Measurements from ENCODE around the gene CXCR4.
"Not testable (repeated sequence)": the region's sequence is repeated elsewhere in the genome, so short reads cannot be mapped to it uniquely, and the experiment has no call there.

The CXCR4 gene

DNA sequence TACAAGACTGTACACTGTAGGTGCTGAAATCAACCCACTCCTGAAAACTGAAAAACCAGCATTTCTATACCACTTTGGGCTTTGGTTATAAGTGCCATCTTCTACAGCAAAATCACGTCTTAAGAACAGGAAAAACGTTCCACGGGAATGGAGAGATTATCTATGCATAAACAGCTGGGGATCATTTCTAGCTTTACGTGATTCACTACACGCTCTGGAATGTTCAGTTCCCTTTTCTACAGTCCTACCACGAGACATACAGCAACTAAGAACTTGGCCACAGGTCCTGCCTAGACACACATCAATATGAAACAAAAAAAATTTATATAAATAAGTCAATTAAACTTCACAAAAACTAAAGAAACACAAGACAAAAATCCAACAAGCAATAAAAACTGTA lies 3.6 kb downstream of the CXCR4 start:
- peak; percentile 62 to 74 for DNase-seq

DNA sequence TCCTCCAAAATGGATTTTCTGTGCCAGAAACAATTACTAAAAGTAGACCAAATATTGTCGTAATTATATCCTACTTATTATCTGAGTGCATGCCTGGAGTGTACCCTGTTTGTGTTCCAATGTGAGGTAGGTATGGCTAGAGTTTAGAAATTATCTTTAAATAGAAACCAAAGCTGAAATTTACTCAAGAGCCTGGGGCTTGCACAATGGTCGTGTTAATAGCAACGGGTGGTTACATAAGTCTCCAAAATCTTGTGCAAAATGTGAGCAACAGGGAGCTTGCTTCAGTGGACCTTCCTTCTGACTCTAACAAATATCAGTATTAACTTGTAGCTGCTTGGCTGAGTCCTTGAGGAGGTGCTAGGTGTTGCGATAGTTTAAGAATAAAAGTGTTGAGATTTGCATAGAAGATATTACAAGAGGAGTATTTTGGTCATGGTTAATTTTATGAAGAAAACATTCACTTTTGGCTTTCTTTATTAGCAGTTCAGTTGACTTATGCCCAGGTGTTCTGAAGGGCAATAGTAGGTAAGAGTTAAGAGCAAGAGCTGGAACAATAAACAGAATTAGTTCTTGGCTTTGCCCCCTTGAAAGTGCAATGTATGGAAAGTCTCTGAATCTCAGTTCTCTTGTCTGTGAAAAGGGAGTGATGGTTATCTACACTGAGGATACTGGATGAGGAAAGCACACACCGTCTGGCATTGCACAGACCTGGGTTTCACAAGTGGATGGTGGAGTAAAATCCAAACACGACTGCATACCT lies 4.6 kb downstream of the CXCR4 start:
- peak; percentile 93 to 97 for DNase-seq

DNA sequence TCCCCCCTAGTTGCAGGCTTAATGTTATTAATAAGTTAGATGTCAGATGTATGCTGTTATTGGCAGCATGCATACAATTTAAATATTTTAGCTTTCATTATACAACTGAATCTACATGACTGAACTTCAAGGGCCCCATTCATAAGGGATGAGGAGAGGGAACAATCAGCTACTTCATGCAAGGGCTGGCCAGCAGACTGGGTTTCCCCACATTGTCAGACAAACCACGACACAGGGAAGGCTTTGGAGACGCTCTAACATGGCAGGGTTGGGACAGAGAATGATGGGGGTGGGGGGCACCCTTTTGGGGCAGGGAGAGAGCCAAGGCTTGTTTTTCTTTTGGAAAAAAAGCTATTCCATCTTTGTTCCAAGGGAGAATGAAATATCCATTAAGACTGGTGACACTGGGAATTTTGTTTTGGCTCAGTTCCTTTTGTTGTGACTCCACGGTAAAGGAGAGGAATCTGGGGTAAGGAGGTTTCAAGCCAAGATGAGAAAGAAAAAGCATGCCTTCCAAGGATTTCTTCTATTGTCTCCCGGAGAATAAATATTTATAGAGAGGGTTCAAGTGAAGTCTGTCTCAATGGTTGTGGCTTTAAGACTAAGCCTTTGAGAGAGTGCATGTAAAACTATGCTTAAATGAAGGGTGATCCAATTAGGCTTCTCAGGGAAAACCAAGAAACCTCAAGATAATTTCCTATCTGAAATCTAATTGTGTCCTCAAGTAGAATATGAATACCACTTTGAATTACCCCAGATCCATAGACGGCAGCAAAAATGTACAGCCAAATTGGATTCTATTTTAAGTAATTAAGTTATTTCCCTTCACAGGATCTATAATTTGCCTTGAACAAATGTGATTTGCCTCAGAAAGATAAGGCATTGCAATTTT lies 5.4 kb downstream of the CXCR4 start:
- DNase-seq = peak in 1 of 2 donors; percentile 45

DNA sequence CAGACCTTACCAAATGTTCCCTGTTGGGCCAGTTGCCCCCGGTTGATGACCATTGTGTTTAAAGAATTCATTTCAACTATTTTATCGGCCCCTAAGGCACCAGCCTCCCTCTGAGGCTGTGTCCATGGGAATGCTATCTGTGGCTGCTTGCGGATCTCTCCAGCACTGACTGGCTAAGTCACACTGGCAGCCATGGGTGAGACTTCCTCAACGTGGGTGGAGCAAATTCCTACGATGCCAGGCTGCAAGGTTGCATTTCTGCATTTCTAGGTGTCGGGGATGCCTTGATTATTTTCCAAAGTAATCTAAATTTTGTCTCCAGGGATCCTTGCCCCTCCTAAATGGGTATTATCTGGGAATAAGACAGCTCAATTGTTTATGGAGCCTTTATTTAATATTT lies 6.2 kb downstream of the CXCR4 start:
- peak; percentile 43 to 62 for DNase-seq

DNA sequence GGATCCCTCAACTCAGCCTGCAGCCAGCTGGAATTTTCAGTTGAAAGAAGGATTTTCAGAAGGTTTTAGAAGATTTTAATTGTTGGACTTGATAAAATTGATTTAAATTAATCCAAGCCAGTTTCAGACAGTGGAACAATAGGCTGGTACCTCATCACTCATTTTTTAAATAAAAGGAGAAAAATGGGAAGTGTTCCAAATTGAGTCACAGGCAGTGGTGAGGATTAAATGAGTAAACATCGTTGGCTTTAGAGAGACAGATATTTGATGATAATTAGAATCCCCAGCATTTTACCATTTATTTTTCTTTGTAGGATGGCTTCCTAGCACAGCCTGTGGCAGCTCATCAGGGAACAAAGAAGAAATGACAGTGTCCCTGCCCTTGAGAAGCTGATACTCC lies 7.4 kb downstream of the CXCR4 start:
- peak in 1 of 2 donors; percentile 48 for DNase-seq

DNA sequence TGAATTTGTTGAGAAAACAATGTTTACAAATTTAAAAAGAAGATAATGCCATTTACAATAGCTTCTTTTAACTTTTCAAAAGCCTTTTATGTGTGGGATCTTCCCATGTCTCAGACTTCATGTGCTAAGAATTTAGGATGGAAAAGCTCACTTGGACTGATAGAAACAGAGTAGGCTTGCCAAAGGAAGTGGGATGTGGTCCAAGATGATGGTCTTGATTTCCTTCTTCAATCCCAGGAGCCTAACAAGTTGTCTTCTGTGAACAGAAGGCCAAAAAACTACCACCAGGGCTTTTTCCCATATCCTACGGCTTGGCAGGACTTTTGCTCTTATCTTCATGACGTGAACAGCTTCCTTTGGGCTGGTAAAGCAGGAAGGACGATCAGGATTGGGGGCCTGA lies 9.5 kb downstream of the CXCR4 start:
- no peak for DNase-seq

DNA sequence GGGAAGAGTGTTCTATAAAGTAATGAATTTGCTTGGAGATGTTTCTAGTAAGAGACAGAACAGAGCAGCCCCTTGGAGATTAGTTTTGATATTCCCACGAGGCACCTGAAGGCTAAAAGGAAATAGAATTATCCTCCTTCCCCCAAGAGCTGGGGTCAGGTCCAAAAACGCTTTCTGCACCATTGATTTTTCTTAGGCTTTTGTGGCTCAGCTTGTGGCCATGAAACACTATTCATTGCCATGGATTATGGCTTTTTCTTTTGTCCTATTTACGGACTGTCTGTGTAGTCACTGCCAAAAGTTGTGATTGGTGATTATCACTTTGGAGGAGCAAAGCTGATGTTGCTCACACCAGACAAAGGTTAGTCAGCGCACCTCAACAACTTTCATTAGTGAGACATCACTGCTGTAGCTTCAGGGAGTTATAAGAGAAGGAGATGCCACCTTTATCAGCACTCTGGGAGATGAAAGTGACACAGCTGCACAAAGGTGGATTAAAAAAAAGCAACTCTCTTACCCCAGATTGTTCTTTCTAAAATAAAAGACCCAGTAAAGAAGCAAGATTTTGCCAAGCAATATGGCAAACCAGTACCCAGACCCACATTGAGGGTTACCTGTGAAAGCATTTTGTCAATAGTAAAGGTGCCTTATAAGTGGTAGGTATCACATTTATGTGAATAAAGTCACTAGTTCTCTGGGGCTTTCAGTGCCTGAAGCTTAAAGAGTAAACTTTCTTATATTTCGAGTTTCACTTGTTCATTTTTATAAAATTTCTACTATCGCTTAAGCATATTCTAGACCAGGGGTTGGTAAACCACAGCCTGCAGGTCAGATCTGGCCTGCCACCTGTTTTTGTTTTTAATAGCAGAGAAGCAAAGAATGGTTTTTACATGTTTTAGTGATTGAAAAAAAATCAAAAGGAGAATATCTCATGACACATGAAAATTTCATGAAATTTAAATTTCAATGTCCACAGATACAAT lies 10.6 kb downstream of the CXCR4 start:
- DNase-seq = no peak

DNA sequence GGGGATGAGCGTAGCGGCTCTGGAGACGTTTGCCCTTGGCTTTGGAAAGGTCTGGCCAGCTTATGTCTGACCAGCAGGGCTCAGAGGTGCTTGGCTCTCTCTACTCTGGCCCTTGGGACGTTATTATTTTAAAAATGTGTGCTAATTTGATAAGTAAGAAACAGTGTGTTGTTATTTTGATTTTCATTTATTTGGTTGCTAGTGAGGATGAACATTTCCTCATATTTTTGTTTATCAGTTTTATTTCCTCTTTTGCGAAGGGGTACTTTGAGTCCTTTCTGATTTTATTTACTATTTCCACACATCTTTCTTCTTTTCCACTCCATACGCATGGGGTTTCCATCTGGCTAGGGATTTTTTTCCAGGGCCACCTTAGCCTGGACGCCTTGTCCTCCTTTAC lies 11.4 kb downstream of the CXCR4 start:
- DNase-seq = peak in 1 of 2 donors; percentile 40

DNA sequence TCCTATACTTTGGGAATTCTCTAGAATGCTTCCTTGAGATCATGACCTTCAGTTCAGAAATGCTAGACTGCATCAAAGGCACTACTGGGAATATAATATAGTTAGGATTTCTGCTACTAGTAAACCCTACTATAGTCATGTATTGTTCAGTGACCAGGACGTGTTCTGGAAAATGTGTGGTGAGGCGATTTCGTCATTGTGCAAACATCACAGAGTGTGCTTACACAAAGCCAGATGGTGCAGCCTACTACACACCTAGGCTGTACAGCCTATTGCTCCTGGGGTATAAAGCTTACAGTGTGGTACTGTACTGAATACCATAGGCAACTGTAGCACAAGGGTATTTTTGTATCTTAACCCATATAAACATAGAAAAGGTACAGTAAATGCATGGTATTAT lies 13.0 kb downstream of the CXCR4 start:
- no peak for DNase-seq

DNA sequence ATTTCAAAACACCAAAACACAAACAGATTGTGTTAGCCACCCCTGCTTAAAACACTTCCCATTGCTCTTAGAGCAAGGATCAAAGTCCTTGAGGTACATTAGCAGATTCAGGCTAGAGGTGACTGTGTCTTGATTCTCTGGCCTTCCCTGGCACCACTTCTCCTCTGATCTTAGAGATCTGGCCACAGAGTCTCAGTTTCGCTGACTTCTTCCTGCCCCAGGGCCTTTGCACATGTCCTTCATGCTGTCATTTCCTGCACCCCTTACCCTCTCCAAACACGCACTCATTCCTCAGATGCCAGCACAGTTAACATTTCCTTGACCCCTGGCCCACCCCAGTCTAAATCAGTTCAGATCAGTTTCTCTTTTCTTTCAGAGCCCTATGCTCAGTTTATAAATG lies 16.9 kb downstream of the CXCR4 start:
- no peak for DNase-seq

DNA sequence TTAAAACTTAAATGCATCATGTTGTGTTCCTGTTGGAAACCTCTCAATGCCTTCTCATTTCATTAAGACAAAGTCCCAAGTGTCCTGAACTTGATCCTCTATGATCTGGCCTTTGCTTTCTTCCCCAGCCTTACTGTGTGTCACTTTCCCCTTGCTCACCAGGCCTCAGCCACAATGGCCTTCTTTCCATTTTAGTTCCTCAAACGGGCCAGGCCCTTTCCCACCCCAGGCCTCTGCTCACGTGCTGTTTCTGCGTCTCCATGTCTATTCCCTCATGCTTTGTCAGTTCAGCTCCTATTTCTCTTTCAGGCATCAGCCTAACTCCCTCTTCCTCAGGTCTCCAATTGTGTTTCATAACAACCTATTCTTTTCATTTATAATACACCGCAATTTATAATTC lies 19.5 kb downstream of the CXCR4 start:
- DNase-seq = peak; percentile 67 to 71

DNA sequence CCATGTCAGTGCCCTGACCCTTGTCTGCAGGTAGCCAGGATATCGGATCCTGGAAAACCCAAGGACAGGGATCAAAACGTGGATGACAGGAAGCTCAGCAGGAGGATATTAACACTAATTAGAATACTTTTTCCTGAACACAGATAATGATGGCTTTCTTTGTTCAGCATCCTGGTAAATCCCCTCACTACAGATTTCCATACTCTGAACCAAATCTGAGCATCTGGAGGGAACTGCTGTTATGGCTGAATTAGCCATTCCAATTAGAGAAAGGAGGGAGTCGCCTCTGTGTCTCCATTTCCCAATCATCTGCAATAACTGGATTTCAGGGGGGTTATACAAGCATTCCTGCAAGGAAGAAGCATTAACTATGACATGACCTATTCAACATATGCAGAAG lies 24.4 kb downstream of the CXCR4 start:
- DNase-seq = no peak

DNA sequence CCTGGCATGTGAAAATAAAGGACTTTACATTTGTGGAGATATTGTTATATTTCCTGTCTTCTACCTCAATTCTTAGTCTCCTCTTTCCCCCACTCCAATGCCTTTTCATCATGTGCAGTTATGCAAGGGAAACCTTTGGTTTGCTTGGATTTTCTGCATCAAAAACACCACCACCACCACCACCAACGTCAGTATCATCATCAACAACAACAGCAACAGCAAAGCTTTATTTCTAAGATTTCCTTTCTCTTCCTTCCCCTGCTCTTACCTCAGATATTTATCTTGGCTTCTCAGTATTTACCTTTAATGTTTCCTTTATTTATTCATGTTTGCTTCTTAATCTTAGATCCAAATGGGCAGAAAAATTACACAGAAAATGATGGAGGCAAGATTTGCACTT lies 26.1 kb downstream of the CXCR4 start:
- DNase-seq = no peak

DNA sequence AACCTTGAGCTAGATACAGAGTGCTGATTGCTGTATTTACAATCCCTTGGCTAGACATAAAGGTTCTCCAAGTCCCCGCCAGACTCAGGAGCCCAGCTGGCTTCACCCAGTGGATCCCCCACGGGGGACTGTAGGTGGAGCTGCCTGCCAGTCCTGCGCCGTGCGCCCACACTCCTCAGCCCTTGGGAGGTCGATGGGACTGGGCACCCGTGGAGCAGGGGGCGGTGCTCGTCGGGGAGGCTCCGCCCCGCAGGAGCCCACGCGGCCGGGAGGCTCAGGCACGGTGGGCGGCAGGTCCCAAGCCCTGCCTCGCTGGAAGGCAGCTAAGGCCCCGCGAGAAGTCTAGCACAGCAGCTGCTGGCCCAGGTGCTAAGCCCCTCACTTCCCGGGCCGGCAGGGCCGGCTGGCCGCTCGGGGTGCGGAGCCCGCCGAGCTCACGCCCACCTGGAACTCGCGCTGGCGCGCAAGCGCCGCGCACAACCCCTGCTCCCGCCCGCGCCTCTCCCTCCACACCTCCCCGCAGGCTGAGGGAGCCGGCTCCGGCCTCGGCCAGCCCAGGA lies 30.0 kb downstream of the CXCR4 start:
- not testable (repeated sequence) for DNase-seq

DNA sequence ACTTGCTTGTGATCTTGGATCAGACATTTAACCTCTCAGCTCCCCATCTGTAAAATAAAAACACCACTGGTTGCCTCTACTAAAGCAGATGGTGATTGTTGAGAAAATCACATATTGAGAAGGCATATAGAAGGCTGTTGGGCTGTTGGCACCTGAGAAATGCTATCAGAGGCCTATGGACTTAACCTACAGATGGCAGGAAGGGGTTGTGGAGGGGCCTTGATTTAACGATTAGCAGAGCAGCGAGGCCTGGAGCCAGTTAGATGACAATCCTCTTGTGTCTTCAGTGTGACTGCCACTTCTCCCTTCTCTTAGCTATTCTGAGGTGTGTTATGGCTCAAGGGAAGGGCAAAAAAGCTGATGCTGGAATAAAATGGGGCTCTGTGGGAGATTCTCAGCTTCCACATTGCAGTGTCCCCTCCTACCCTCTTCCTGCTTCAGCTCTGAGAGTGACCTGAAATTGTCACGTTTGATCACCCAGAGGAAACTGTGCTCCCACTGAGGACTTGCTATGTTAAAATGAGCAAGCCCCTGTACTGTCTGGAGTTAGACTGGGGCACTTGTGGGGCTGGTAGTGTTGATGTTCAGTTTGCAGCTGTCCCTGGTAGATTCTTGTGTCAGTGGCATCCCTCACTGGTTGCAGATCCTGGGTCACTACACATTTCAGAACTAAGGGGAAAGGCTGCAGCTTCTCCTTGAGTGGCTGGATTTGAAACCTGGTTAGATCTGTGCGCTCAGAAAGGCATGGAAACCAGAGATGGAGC lies 31.5 kb downstream of the CXCR4 start:
- DNase-seq = peak in 1 of 2 donors; percentile 24

DNA sequence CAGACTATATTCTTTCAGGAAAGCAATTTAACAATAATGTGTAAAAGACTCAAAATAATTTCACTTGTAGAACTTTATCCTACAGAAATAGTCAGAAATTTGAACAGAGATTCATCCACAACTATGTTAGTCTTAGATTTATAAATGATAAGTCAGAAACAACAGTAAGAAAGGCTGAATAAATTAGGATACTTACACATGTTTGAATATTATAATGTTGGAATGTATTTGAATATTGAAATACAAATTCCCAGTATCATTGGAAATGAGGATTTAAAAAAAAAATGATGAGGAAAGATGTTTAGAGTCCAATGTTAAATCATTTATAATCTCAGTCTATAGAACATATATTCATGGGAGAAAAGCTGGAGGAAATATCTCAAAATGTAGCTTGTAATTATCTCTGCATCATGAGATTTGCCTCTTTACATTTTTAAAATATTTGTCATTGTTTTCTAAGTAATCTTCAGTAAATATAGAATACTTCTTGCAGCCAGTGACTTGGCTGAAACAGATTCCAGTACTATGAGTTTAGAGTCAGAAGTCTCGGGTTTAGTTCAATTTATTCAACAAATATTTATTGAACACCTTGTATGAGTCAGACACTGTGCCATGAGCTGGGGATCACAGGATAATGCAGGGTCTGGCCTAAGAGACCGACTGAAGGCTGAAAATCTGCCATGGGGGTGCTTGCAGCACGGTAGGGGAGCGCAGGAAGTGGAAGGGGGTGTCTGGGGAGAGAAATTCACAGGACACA lies 32.3 kb downstream of the CXCR4 start:
- DNase-seq = no peak

DNA sequence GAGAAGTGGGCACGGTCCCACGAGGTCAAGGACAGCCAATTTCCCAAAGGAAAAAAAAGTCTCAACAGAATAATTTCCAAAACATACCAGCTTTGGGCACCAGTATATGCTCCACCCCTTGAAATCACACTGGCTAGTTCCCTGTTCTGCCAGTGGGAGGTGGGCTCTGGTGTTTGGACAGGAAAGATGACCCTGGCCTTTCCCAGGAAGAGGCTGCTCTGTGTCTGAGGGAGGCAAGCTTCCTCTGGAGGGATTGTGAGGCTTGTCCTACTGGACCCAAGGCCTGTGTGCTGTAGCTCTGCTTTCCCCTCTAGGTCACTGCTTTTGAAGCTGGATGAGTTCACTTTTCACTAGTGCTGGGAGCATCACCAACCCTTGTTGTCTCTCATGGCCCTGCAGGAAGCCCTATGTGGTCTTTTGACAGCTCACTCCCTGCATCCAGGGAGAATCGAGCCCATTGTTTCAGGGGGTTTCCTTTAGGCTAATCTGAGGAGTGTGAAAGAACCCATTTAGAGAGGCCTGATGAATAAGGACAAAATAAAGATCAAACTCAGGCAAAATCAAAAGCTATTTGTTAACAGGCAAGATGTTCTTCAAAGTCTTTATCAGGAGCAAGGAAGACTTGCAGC lies 36.3 kb downstream of the CXCR4 start:
- no peak for DNase-seq

DNA sequence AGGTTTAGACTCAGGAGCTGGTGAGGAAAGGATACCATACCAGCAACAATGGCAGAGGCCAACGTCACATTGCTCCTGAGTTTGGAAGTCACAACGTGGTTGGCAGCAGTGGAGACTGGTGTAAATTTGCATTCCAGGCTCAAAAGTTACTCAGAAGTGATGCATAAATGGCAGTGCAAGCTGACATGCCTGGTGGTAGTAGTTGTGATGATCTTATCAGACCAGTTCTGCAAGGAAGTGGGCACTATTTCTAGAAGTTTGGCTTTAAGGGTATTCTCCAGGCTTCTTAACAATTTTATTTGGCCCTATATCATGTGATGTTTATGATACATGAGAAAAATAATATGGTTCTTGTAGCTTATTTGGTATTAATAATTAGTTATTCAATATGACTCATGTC lies 37.8 kb downstream of the CXCR4 start:
- no peak for DNase-seq

DNA sequence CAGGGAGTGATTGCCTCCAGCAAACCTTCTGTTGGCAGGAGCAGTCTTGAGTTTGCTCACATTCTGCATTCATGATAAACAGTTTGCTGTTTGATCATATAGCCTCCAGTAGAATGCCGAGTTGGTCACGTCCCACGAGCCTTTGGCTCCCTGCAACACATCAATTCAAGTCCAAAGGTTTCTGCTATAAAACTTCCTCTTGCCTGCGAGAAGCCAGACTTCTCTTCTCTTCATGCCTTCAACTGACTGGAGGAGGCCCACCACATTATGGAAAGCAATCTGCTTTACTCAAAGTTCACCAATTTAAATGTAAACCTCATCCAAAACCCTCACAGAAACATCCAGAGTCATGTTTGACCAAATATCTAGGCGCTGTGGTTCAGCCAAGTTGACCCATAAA lies 40.8 kb downstream of the CXCR4 start:
- DNase-seq = no peak

DNA sequence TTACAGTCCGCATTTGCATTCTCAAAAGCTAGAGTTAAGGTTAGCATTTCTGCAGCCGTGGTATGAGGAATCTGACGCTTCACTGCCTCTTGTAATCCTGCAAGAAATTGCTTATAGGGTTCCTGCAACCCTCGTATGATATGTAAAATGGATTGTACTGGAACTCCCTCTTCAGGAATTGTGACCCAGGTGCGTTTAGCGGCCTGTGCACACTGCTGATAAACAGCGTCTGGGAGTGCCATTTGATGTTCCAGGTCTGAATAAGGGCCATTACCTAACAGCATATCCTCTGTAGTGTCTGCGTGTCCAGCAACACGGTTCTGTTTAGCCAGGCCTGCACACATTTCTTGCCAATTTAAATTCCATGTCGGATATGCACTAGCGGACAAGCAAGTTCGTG lies 42.5 kb downstream of the CXCR4 start:
- DNase-seq = no peak
